A549 (cell line): ENCODE data around the gene PCYT2. TPM values are rescaled to one million over a fixed set of nuclear protein-coding genes. Genes with fewer than 3 reads are reported as not detected.

ENCODE experiments used
- ATAC-seq, 2 experiments: fragments of 200-7000 bp in 1 of 2; fragments of >200 bp in 1 of 2; cut with Nextera tagmentation in 1 of 2; cut with Tn5 transposase in 1 of 2; 3 replicates each; pipeline versions ENCODE4 v1.8.0 to v1.9.1; 2018 to 2020; ENCODE audit warnings: mild to moderate bottlenecking in 1 of 2, moderate library complexity in 1 of 2
- CTCF ChIA-PET: fragments of 300-600 bp; sonication (Branson Sonifier 250); formaldehyde crosslinking; extraction: SDS; loops from one replicate; lab custom pipeline; 2021; ENCODE audit warnings: antibody characterized with exemption, inconsistent platforms; lab: Yijun Ruan, JAX
- POLR2A ChIA-PET: fragments of 350-600 bp; formaldehyde crosslinking; extraction: SDS; loops from one replicate; lab custom pipeline; 2021; ENCODE audit warnings: antibody characterized with exemption, inconsistent platforms; lab: Yijun Ruan, JAX
- DNase-seq, 2 experiments: peaks; one replicate each; pipeline versions ENCODE4 v3.0.0 to v3.0.0-alpha.2; 2011 to 2016; ENCODE audit warnings: low read depth in 1 of 2, low spot score in 1 of 2
- FAIRE-seq: peaks from 2 replicates; lab custom pipeline; 2011; peaks lifted over from hg19 to GRCh38; lab: Jason Lieb, UNC
- H3K27ac ChIP-seq, 2 experiments: fragments of >200 bp; sonication (Bioruptor Twin); formaldehyde crosslinking; 3 replicates each; pipeline ENCODE4 v1.5.1; 2016 to 2017
- H3K4me1 ChIP-seq: fragments of >200 bp; sonication (Bioruptor Twin); formaldehyde crosslinking; 3 replicates; pipeline ENCODE4 v1.6.1; 2016
- H3K4me2 ChIP-seq: fragments of >200 bp; sonication (Bioruptor Twin); formaldehyde crosslinking; 3 replicates; pipeline ENCODE4 v1.6.1; 2016
- H3K4me3 ChIP-seq: fragments of >200 bp; sonication (Bioruptor Twin); formaldehyde crosslinking; 3 replicates; pipeline ENCODE4 v1.5.1; 2016
- H3K9me3 ChIP-seq: fragments of >200 bp; sonication (Bioruptor Twin); formaldehyde crosslinking; 3 replicates; pipeline ENCODE4 v1.6.1; 2016
- BHLHE40 ChIP-seq: IDR thresholded peaks from 2 replicates; pipeline ENCODE4 v1.6.1; 2012; ENCODE audit warnings: low read depth, low read length, inconsistent platforms
- CBX2 ChIP-seq: fragments of 200-600 bp; sonication (generic); IDR thresholded peaks from 2 replicates; pipeline ENCODE4 v1.6.1; 2016; ENCODE audit warnings: low read depth, mild to moderate bottlenecking, borderline replicate concordance
- CBX8 ChIP-seq: fragments of 200-600 bp; sonication (generic); IDR thresholded peaks from 2 replicates; pipeline ENCODE4 v1.6.1; 2016
- CEBPB ChIP-seq, 2 experiments: fragments of >200 bp in 1 of 2; sonication (Bioruptor Twin) in 1 of 2; formaldehyde crosslinking in 1 of 2; IDR thresholded peaks; 2 replicates each; pipeline ENCODE4 v1.6.1; 2012 to 2016
- CHD4 ChIP-seq: fragments of 200-600 bp; sonication (generic); IDR thresholded peaks from 2 replicates; pipeline ENCODE4 v1.6.1; 2016; ENCODE audit warnings: antibody characterized with exemption, mild to moderate bottlenecking, borderline replicate concordance
- EHMT2 ChIP-seq: fragments of 200-600 bp; sonication (generic); IDR thresholded peaks from 2 replicates; pipeline ENCODE4 v1.6.1; 2016; ENCODE audit warnings: antibody characterized with exemption, low read depth, mild to moderate bottlenecking, moderate library complexity
- EP300 ChIP-seq, 2 experiments: fragments of >200 bp; sonication (Bioruptor Twin); formaldehyde crosslinking; IDR thresholded peaks; 2 replicates in 1 of 2; 3 replicates in 1 of 2; pipeline ENCODE4 v1.6.1; 2016 to 2017
- ESRRA ChIP-seq: fragments of 150-350 bp; IDR thresholded peaks from 2 replicates; pipeline ENCODE4 v1.6.1; 2014; ENCODE audit warnings: mild to moderate bottlenecking, low read length, borderline replicate concordance
- FOSB ChIP-seq: fragments of 250-450 bp; sonication (Bioruptor Pico); IDR thresholded peaks from 2 replicates; pipeline ENCODE4 v1.5.0; 2020; ENCODE audit warnings: mild to moderate bottlenecking, moderate library complexity
- HDAC2 ChIP-seq: fragments of 200-600 bp; sonication (generic); IDR thresholded peaks from 2 replicates; pipeline ENCODE4 v1.6.1; 2016
- HEYL ChIP-seq: fragments of 250-450 bp; sonication (Bioruptor Pico); IDR thresholded peaks from 2 replicates; pipeline ENCODE4 v1.8.0; 2021; ENCODE audit warnings: mild to moderate bottlenecking, moderate library complexity
- HOXA7 ChIP-seq: fragments of 250-450 bp; sonication (Bioruptor Pico); IDR thresholded peaks from 2 replicates; pipeline ENCODE4 v1.5.0; 2020; ENCODE audit warnings: mild to moderate bottlenecking, moderate library complexity
- JUN ChIP-seq, 2 experiments: fragments of >200 bp; sonication (Bioruptor Twin); formaldehyde crosslinking; IDR thresholded peaks; 2 replicates in 1 of 2; 3 replicates in 1 of 2; pipeline ENCODE4 v1.6.1; 2016 to 2017
- JUNB ChIP-seq: fragments of >200 bp; sonication (Bioruptor Twin); formaldehyde crosslinking; IDR thresholded peaks from 2 replicates; pipeline ENCODE4 v1.6.1; 2016
- MAFK ChIP-seq: fragments of 450-650 bp; IDR thresholded peaks from 2 replicates; pipeline ENCODE4 v1.6.1; 2014; ENCODE audit not compliant: partially characterized antibody
- MAZ ChIP-seq: fragments of 150-350 bp; IDR thresholded peaks from 2 replicates; pipeline ENCODE4 v1.6.1; 2014; ENCODE audit warnings: antibody characterized with exemption, low read depth, low read length, borderline replicate concordance
- MYC ChIP-seq: IDR thresholded peaks from 2 replicates; pipeline ENCODE4 v1.6.1; 2012; ENCODE audit warnings: mild to moderate bottlenecking, inconsistent platforms, low read length, improper control_type of control experiment, borderline replicate concordance
- NFE2L2 ChIP-seq: fragments of 150-350 bp; conservative IDR thresholded peaks from 2 replicates; pipeline ENCODE4 v1.6.1; 2014; ENCODE audit warnings: low read length
- NR3C1 ChIP-seq: fragments of >200 bp; sonication (Bioruptor Twin); formaldehyde crosslinking; IDR thresholded peaks from 3 replicates; pipeline ENCODE4 v1.6.1; 2017
- POLR2AphosphoS2 ChIP-seq: conservative IDR thresholded peaks from 2 replicates; pipeline ENCODE4 v1.6.1; 2012; ENCODE audit warnings: low read length, improper control_type of control experiment, inconsistent platforms
- RCOR1 ChIP-seq: fragments of 150-350 bp; IDR thresholded peaks from 2 replicates; pipeline ENCODE4 v1.6.1; 2014; ENCODE audit warnings: antibody characterized with exemption, low read length, low read depth
- TFCP2L1 ChIP-seq: fragments of 250-450 bp; sonication (Bioruptor Pico); IDR thresholded peaks from 2 replicates; pipeline ENCODE4 v1.5.0; 2021; ENCODE audit warnings: mild to moderate bottlenecking
- ZC3H11A ChIP-seq: fragments of 450-650 bp; IDR thresholded peaks from 2 replicates; pipeline ENCODE4 v1.6.1; 2014; ENCODE audit warnings: antibody characterized with exemption, mild to moderate bottlenecking
- ZFP36 ChIP-seq: fragments of 450-650 bp; IDR thresholded peaks from 2 replicates; pipeline ENCODE4 v1.6.1; 2014; ENCODE audit warnings: borderline replicate concordance; ENCODE audit not compliant: partially characterized antibody
- WGBS: methylation state at CpG from one replicate; pipeline ENCODE4 v1.1.6; 2017; ENCODE audit errors: missing lambda C conversion rate; 5-methylcytosine and 5-hydroxymethylcytosine counted together
- polyA plus RNA-seq, 4 experiments: library from polyadenylated mRNA; depleted of rRNA in 3 of 4; stranded (reverse); fragments of >200 nt; fragmentation: RNase III in 1 of 4; extraction: RNeasy Plus Mini Kit Qiagen cat#74134 plus additional on column Dnase treatment in 1 of 4; gene quantifications; 2 replicates in 3 of 4; 3 replicates in 1 of 4; pipeline ENCODE4 v1.2.3, GENCODE V29; 2011 to 2017
- TF ChIP-seq, protein P1 (sequence below): fragments of 250-450 bp; sonication (Bioruptor Pico); IDR thresholded peaks from 2 replicates; pipeline ENCODE4 v1.5.0; 2021; ENCODE audit warnings: mild to moderate bottlenecking, moderate library complexity, borderline replicate concordance
- TF ChIP-seq, protein P2 (sequence below): fragments of >200 bp; sonication (Bioruptor Twin); formaldehyde crosslinking; IDR thresholded peaks from 3 replicates; pipeline ENCODE4 v1.5.1; 2016
- TF ChIP-seq, protein P3 (sequence below): fragments of 200-600 bp; sonication (generic); IDR thresholded peaks from 2 replicates; pipeline ENCODE4 v1.6.1; 2016; ENCODE audit warnings: antibody characterized with exemption, mild to moderate bottlenecking, moderate library complexity
- TF ChIP-seq, protein P4 (sequence below): fragments of 150-350 bp; IDR thresholded peaks from 2 replicates; pipeline ENCODE4 v1.6.1; 2014; ENCODE audit warnings: low read depth, mild to moderate bottlenecking, low read length
- TF ChIP-seq, protein P5 (sequence below): IDR thresholded peaks from 2 replicates; pipeline ENCODE4 v1.6.1; 2012
- TF ChIP-seq, protein P6 (sequence below): fragments of 450-650 bp; IDR thresholded peaks from 2 replicates; pipeline ENCODE4 v1.6.1; 2014; ENCODE audit warnings: antibody characterized with exemption

The PCYT2 gene
- polyA plus RNA-seq, 2 of the 4 experiments (the other 2 are of a cell fraction) = 7.1 to 17.0 TPM

DNA sequence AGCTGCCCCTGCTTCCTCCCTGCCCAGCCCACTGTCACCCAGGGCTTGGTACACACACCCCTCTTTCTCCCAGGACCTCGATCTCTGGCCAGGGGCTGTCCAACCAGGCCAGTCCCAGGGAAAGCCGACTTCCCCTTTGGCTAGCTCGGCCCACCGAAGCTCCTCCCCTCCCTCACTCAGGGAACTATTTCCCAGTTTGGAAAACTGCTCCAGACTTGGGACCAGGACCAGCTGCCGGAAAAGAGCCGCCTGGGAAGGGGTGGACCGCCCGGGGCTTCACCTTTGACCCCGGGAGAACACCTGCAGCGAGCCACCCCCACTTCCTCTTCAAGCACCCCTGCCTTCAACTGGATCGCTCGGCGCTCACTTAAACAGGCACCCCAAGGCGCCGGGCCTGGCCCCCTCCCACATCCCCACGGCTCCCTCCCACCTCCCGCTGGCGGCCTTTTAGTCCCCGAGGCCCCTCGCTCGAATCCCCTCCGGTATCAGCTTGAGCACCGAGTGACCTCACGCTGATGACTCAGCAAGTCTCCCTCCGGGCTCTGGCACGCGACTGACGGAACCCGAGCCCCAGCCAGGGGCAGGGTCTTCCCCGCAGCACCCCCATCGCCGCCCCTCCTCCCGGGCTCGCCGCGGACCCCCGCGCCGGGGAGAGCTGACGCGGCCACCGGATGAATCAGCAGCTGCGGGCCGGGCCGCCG is 15.4 kb upstream of the PCYT2 start:
- DNase-seq (peak; percentile 92 to 95), ATAC-seq (peak; percentile 16 to 63), FAIRE-seq (peak; percentile 39)
- peak overlapping the region; percentile 90 for H3K4me3 ChIP-seq
- WGBS = 1% methylated on average over 24 of the region's 46 CpGs
- ChIA-PET CTCF (interaction anchor here (0.6 to 12.8 kb wide), 12 partner anchors 13 to 1992 kb away, joined by 3 to 99 read pairs (median 6); partner anchors contain the start of genes CENPX, LRRC45, NOTUM and NPB), POLR2A (interaction anchor here (1.0 to 1.5 kb wide), 3 partner anchors 10 to 11 kb away, joined by 3 to 6 read pairs (median 3); partner anchors contain the start of gene PYCR1)
- peaks cover 49% of the 10 kb centered on the region for H3K4me1 ChIP-seq
- peak overlapping the region; percentile 96 for H3K4me2 ChIP-seq
- H3K27ac ChIP-seq = peak overlapping the region; percentile 96 to 98
- no peaks in the 10 kb centered on the region for H3K9me3 ChIP-seq
- TF ChIP-seq ZFP36 (no peak), NR3C1 (no peak), CHD4 (no peak), HOXA7 (CRISPR knock-in tag) (0 out of 2 replicates have a peak, but pooled peaks have one; percentile 24), MAFK (peak; percentile 98), FOSB (no peak; the same call in 1 of the 2 replicates), JUNB (no peak), RCOR1 (no peak), POLR2AphosphoS2 (peak; percentile 83), ZC3H11A (no peak), BHLHE40 (peak; percentile 84), HEYL (CRISPR knock-in tag) (no peak), NFE2L2 (peak; percentile 82), EHMT2 (no peak), TFCP2L1 (CRISPR knock-in tag) (0 out of 2 replicates have a peak, but pooled peaks have one; percentile 50), HDAC2 (no peak), MYC (no peak), CBX8 (no peak), CEBPB (IDR thresholded peaks at IDR 0.05) (no peak), ESRRA (no peak), EP300 (IDR thresholded peaks at IDR 0.05) (no peak), MAZ (no peak), JUN (IDR thresholded peaks at IDR 0.05) (peak; percentile 47 to 84; a peak in 3 of 5 replicates), CBX2 (no peak)
- TF ChIP-seq, protein P1, sequence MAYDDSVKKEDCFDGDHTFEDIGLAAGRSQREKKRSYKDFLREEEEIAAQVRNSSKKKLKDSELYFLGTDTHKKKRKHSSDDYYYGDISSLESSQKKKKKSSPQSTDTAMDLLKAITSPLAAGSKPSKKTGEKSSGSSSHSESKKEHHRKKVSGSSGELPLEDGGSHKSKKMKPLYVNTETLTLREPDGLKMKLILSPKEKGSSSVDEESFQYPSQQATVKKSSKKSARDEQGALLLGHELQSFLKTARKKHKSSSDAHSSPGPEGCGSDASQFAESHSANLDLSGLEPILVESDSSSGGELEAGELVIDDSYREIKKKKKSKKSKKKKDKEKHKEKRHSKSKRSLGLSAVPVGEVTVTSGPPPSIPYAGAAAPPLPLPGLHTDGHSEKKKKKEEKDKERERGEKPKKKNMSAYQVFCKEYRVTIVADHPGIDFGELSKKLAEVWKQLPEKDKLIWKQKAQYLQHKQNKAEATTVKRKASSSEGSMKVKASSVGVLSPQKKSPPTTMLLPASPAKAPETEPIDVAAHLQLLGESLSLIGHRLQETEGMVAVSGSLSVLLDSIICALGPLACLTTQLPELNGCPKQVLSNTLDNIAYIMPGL (CRISPR knock-in tag) = no peak
- TF ChIP-seq, protein P2, sequence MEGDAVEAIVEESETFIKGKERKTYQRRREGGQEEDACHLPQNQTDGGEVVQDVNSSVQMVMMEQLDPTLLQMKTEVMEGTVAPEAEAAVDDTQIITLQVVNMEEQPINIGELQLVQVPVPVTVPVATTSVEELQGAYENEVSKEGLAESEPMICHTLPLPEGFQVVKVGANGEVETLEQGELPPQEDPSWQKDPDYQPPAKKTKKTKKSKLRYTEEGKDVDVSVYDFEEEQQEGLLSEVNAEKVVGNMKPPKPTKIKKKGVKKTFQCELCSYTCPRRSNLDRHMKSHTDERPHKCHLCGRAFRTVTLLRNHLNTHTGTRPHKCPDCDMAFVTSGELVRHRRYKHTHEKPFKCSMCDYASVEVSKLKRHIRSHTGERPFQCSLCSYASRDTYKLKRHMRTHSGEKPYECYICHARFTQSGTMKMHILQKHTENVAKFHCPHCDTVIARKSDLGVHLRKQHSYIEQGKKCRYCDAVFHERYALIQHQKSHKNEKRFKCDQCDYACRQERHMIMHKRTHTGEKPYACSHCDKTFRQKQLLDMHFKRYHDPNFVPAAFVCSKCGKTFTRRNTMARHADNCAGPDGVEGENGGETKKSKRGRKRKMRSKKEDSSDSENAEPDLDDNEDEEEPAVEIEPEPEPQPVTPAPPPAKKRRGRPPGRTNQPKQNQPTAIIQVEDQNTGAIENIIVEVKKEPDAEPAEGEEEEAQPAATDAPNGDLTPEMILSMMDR = no peak
- TF ChIP-seq, protein P3, sequence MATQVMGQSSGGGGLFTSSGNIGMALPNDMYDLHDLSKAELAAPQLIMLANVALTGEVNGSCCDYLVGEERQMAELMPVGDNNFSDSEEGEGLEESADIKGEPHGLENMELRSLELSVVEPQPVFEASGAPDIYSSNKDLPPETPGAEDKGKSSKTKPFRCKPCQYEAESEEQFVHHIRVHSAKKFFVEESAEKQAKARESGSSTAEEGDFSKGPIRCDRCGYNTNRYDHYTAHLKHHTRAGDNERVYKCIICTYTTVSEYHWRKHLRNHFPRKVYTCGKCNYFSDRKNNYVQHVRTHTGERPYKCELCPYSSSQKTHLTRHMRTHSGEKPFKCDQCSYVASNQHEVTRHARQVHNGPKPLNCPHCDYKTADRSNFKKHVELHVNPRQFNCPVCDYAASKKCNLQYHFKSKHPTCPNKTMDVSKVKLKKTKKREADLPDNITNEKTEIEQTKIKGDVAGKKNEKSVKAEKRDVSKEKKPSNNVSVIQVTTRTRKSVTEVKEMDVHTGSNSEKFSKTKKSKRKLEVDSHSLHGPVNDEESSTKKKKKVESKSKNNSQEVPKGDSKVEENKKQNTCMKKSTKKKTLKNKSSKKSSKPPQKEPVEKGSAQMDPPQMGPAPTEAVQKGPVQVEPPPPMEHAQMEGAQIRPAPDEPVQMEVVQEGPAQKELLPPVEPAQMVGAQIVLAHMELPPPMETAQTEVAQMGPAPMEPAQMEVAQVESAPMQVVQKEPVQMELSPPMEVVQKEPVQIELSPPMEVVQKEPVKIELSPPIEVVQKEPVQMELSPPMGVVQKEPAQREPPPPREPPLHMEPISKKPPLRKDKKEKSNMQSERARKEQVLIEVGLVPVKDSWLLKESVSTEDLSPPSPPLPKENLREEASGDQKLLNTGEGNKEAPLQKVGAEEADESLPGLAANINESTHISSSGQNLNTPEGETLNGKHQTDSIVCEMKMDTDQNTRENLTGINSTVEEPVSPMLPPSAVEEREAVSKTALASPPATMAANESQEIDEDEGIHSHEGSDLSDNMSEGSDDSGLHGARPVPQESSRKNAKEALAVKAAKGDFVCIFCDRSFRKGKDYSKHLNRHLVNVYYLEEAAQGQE = no peak
- TF ChIP-seq, protein P4, sequence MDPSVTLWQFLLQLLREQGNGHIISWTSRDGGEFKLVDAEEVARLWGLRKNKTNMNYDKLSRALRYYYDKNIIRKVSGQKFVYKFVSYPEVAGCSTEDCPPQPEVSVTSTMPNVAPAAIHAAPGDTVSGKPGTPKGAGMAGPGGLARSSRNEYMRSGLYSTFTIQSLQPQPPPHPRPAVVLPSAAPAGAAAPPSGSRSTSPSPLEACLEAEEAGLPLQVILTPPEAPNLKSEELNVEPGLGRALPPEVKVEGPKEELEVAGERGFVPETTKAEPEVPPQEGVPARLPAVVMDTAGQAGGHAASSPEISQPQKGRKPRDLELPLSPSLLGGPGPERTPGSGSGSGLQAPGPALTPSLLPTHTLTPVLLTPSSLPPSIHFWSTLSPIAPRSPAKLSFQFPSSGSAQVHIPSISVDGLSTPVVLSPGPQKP = no peak
- TF ChIP-seq, protein P5, sequence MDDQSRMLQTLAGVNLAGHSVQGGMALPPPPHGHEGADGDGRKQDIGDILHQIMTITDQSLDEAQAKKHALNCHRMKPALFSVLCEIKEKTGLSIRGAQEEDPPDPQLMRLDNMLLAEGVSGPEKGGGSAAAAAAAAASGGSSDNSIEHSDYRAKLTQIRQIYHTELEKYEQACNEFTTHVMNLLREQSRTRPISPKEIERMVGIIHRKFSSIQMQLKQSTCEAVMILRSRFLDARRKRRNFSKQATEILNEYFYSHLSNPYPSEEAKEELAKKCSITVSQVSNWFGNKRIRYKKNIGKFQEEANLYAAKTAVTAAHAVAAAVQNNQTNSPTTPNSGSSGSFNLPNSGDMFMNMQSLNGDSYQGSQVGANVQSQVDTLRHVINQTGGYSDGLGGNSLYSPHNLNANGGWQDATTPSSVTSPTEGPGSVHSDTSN = no peak; the same call in none of the 2 replicates
- TF ChIP-seq, protein P6, sequence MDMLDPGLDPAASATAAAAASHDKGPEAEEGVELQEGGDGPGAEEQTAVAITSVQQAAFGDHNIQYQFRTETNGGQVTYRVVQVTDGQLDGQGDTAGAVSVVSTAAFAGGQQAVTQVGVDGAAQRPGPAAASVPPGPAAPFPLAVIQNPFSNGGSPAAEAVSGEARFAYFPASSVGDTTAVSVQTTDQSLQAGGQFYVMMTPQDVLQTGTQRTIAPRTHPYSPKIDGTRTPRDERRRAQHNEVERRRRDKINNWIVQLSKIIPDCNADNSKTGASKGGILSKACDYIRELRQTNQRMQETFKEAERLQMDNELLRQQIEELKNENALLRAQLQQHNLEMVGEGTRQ = no peak
